GM15510 (cell line): ENCODE results near the gene PLB1.

Experiments used
- POLR2A ChIP-seq: IDR thresholded peaks from 3 replicates; pipeline ENCODE4 v1.6.1; 2011; ENCODE audit warnings: borderline replicate concordance; ENCODE audit not compliant: insufficient read length; ENCODE audit errors: extremely low read depth

PLB1 gene

GRCh38 chr2:28557389-28558131 is 61.7 kb downstream of the PLB1 start:
- no peak for TF ChIP-seq POLR2A

DNA sequence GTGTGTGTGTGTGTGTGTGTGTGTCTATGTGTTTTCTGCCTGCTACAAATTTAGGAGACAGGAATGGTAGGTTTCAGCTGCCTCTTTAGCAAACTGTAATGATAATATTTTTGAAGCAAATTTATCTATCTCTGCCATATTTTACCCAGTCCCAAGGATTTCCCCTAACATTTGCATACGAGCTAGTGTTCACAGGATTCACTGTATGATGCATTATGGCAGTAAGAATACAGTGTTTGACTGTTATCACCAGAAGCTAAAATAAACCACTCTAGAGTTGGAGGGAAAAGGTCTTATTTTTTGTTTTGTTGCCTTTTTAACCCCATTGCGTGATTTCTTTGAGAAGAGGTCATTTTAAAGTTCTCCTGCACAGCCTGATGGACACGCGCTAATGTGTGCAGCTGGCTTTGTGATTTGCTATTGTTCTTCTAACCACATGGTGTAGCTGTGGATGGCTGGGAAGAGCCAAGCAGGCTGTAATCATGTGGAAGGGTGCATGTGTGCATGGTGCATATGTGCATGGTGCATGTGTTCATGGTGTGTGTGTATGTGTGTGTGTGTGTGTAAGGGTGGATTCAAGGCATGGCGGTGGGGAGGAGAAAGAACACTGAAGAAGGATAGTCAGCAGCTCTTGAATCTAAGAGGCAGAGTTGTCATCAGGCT is 62.4 kb downstream of the PLB1 start:
- no peak for TF ChIP-seq POLR2A

GRCh38 chr2:28558918-28559317 is 63.1 kb downstream of the PLB1 start:
- no peak for TF ChIP-seq POLR2A

DNA sequence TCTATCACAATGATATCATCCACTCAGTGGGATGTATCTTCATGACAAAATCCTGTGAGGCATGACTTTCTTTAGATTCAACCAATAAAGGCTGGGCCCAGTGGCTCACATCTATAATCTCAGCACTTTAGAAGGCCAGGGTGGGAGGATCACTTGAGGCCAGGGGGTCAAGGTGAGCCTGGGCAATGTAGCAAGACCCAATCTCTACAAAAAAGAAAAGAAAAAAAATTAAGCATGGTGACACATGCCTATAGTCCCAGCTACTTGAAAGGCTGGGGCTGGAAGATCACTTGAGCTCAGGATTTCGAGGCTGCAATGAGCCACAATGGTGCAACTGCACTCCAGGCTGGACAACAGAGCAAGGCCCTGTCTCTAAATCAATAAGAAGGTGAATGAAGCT is 68.0 kb downstream of the PLB1 start:
- TF ChIP-seq POLR2A = no peak

- TF ChIP-seq POLR2A = no peak
These were observed 68.5 kb downstream of the PLB1 start for GRCh38 chr2:28564346-28564745.

- no peak for TF ChIP-seq POLR2A
These were observed 69.2 kb downstream of the PLB1 start for GRCh38 chr2:28565033-28565432.

GRCh38 chr2:28565720-28566295 is 69.9 kb downstream of the PLB1 start:
- no peak for TF ChIP-seq POLR2A

GRCh38 chr2:28566521-28567041 is 70.7 kb downstream of the PLB1 start:
- no peak for TF ChIP-seq POLR2A

DNA sequence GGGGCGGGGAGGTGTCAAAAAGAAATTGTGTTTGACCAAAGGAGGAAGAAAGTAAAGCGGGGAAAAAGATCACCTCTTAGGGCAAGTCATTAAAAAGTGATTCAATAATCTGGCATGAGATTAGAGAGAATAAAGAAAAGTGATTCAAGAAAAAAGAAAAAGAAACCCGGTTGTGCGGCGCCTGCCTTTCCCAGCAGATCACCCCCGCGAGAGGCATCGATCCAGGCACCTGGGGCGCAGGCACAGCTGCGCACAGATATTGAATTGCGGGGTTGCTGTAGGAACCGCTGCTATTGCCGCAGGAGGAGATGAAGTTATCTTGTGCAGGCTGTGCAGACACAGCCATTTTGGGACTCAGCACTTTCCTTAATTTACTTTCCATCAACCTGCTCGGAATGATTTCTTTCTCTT is 71.2 kb downstream of the PLB1 start:
- TF ChIP-seq POLR2A = no peak

- TF ChIP-seq POLR2A = no peak
These were observed 72.2 kb downstream of the PLB1 start for GRCh38 chr2:28568036-28568435.

DNA sequence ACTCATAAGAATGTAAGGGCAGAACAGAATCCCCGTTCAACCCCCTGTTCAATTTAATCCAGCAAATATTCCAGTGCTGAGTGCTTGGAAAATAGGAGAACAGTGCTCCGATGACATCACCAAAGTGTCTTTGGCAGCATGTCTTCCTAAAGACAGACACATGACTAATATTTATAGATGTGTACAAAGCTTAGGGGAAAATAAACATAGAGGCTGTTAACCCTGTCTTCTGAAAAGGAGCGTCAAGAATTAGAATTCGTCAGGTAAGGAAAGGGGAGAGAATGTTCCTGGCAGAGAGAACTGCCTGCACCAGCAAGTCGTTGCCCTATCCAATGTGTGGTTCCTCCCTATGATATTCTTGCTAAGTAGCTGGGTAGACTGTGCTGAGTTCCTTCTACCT is 72.7 kb downstream of the PLB1 start:
- no peak for TF ChIP-seq POLR2A

DNA sequence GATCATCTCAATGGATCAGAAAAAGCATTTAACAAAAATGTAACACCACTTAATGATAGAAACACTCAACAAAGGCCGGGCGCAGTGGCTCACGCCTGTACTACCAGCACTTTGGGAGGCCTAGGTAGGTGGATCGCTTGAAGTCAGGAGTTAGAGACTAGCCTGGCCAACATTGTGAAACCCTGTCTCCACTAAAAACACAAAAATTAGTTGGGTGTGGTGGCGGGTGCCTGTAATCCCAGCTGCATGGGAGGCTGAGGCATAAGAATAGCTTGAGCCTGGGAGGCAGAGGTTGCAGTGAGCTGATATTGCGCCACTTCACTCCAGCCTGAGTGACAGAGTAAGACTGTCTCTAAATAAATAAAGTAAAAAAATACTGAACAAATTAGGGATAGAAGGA is 74.6 kb downstream of the PLB1 start:
- TF ChIP-seq POLR2A = no peak

DNA sequence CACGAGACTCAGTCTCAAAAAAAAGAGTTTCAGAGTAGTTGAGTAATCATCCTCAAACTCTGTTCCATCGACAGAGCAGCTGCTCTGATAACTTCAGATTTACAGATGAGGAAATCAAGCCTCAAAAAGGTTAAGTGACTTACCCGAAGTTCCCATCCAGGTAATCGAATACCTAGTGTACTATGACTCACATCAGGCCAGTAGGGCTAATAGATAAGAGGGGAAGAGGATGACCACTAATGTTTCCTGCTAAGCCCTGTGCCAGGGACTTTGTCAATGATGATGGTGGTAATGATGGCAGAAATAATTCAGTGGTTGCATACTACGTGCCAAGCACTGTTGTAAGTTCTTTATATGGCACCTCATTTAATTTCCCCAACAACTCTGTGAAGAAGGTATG is 80.9 kb downstream of the PLB1 start:
- no peak for TF ChIP-seq POLR2A

- TF ChIP-seq POLR2A = no peak
These were observed 82.2 kb downstream of the PLB1 start for GRCh38 chr2:28577791-28578680.

GRCh38 chr2:28578774-28579173 is 82.9 kb downstream of the PLB1 start:
- TF ChIP-seq POLR2A = no peak
